ENCODE data around the gene TMEM258.

The TMEM258 gene

GRCh38 chr11:61763930-61764605 lies 28.3 kb downstream of the TMEM258 start:
- Histone ChIP-seq H3K36me3 (ENCODE audit: insufficient read depth) (no peaks in the 10 kb centered on the region), H3K4me1 (ENCODE audit: low read depth, poor library complexity, severe bottlenecking) (no peaks in the 10 kb centered on the region), H3K4me3 (IDR thresholded peaks at IDR 0.05; ENCODE audit: insufficient read depth, low read depth, low read length) (no peak overlapping the region), H3K27me3 (ENCODE audit: insufficient read depth, low read depth) (peaks cover 27% of the 10 kb centered on the region), H4K20me1 (ENCODE audit: insufficient read depth) (no peaks in the 10 kb centered on the region), H3K4me2 (no peak overlapping the region), H3K27ac (no peak overlapping the region), H3K9ac (no peak overlapping the region), H2AFZ (ENCODE audit: low read depth) (no peak overlapping the region), H3K79me2 (ENCODE audit: insufficient read depth, low read depth) (no peaks in the 10 kb centered on the region)
- TF ChIP-seq CTCF (conservative IDR thresholded peaks at IDR 0.05; ENCODE audit: low read depth, low read length): no peak

GRCh38 chr11:61762798-61763197 lies 29.6 kb downstream of the TMEM258 start:
- no peaks in the 10 kb centered on the region for H3K36me3 ChIP-seq (ENCODE audit: insufficient read depth)
- H3K79me2 ChIP-seq (ENCODE audit: insufficient read depth, low read depth): no peaks in the 10 kb centered on the region
- no peak overlapping the region for H3K4me2 ChIP-seq
- H3K9ac ChIP-seq: no peak overlapping the region
- no peaks in the 10 kb centered on the region for H3K4me1 ChIP-seq (ENCODE audit: low read depth, poor library complexity, severe bottlenecking)
- no peak overlapping the region for H3K27ac ChIP-seq
- no peak for TF ChIP-seq CTCF (conservative IDR thresholded peaks at IDR 0.05; ENCODE audit: low read depth, low read length)
- no peak overlapping the region for H3K4me3 ChIP-seq (IDR thresholded peaks at IDR 0.05; ENCODE audit: insufficient read depth, low read depth, low read length)
- no peak overlapping the region for H2AFZ ChIP-seq (ENCODE audit: low read depth)
- H4K20me1 ChIP-seq (ENCODE audit: insufficient read depth): no peaks in the 10 kb centered on the region
- peaks cover 27% of the 10 kb centered on the region for H3K27me3 ChIP-seq (ENCODE audit: insufficient read depth, low read depth)

GRCh38 chr11:61762223-61762615 lies 30.2 kb downstream of the TMEM258 start:
- TF ChIP-seq CTCF (conservative IDR thresholded peaks at IDR 0.05; ENCODE audit: low read depth, low read length): no peak
- H3K27me3 ChIP-seq (ENCODE audit: insufficient read depth, low read depth): peaks cover 27% of the 10 kb centered on the region
- no peak overlapping the region for H3K4me2 ChIP-seq
- no peak overlapping the region for H3K27ac ChIP-seq
- no peaks in the 10 kb centered on the region for H3K79me2 ChIP-seq (ENCODE audit: insufficient read depth, low read depth)
- H3K4me3 ChIP-seq (IDR thresholded peaks at IDR 0.05; ENCODE audit: insufficient read depth, low read depth, low read length): no peak overlapping the region
- H4K20me1 ChIP-seq (ENCODE audit: insufficient read depth): no peaks in the 10 kb centered on the region
- no peaks in the 10 kb centered on the region for H3K4me1 ChIP-seq (ENCODE audit: low read depth, poor library complexity, severe bottlenecking)
- no peak overlapping the region for H3K9ac ChIP-seq
- H2AFZ ChIP-seq (ENCODE audit: low read depth): no peak overlapping the region
- no peaks in the 10 kb centered on the region for H3K36me3 ChIP-seq (ENCODE audit: insufficient read depth)

- Histone ChIP-seq H2AFZ (ENCODE audit: low read depth) (no peak overlapping the region), H3K4me2 (no peak overlapping the region), H3K36me3 (ENCODE audit: insufficient read depth) (no peaks in the 10 kb centered on the region), H4K20me1 (ENCODE audit: insufficient read depth) (no peaks in the 10 kb centered on the region), H3K27ac (no peak overlapping the region), H3K4me1 (ENCODE audit: low read depth, poor library complexity, severe bottlenecking) (peaks cover 5% of the 10 kb centered on the region), H3K4me3 (IDR thresholded peaks at IDR 0.05; ENCODE audit: insufficient read depth, low read depth, low read length) (no peak overlapping the region), H3K9ac (no peak overlapping the region), H3K27me3 (ENCODE audit: insufficient read depth, low read depth) (peaks cover 27% of the 10 kb centered on the region), H3K79me2 (ENCODE audit: insufficient read depth, low read depth) (no peaks in the 10 kb centered on the region)
- no peak for TF ChIP-seq CTCF (conservative IDR thresholded peaks at IDR 0.05; ENCODE audit: low read depth, low read length)
Measured at GRCh38 chr11:61761440-61762222, 30.8 kb downstream of the TMEM258 start.

All from KMS-11 (cell line).